Stimulated activated CD8-positive, alpha-beta memory T cell treated with anti-CD3 and anti-CD28 coated beads, Interleukin-4, amount 100 ng/mL, for 24 hours (primary cell): ENCODE data around the gene INPP5K.
"Not testable (repeated sequence)": the region's sequence is repeated elsewhere in the genome, so short reads cannot be mapped to it uniquely, and the experiment has no call there.

ENCODE experiments used
- DNase-seq: peaks from one replicate; pipeline ENCODE4 v3.0.0-alpha.2; 2020; ENCODE audit warnings: low read depth

INPP5K gene

DNA sequence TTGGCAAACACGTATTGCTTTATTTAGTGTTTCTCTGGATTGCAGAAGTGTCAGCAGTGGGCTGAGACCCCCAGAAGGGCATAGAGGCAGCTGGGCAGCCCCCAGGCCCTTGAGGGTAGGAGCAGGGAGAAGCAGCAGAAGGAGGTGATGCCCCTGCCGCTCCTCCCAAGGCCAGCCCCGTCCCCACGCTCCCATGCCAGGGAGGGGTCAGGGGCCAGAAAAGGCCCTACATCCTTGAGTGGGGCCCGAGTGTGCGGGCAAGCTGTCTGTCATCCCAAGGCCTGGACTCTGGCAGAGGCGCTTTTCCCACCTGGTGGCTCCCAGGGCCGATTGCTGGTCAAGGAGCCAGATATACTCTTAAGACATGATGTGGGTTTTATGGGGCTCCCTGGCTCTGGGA lies 52.2 kb downstream of the INPP5K start:
- no peak for DNase-seq

GRCh38 chr17:1462164-1463112 lies 54.0 kb downstream of the INPP5K start:
- no peak for DNase-seq

DNA sequence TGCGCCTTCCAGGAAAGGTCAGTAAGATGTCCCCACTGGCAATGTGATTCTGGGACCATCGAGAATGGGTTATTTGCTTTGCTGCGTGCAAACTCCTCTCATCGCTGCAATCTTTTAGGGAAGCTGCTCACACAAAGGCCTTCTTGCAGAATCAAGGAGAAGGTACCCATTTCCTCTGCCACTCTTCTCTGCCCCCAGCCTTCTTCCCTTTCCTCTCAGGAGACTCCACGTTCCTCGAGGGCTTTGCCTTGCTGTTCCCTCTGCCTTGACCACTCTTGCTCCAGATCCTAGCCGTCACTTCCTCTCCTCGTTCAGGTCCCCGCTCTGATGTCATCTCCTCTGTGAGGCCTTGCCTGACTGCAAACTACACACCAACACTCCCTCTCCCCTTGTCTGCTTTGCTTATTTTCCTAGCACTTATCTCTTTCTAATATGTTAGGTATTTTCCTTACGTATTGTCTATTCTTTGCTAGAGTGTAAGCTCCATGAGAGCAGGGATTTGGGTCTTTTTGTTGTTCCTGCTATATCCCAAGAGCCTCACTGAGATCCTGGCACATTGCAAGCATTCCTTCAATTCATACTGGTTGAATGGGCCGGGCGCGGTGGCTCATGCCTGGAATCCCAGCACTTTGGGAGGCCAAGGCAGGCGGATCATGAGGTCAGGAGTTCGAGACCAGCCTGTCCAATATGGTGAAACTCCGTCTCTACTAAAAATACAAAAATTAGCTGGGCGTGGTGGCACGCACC lies 55.0 kb downstream of the INPP5K start:
- DNase-seq: no peak

DNA sequence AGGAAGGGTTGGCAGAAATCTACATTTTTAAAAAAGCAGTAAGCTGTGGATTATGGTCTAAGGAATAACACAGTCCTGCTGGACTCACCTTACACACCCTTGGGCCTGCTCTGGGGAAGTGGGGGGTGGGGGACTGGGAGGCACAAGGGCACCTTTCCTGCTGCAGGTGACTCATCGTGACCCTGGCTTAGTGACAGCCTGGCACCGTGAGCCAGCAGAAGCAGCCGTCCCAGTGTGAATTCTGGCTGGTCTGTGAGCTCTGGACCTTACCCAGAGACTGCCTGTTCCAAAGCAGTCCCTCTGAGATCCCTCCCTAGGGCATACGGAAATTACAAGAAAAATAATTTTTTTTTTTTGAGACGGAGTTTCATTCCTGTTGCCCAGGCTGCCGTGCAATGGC lies 56.2 kb downstream of the INPP5K start:
- DNase-seq: no peak

DNA sequence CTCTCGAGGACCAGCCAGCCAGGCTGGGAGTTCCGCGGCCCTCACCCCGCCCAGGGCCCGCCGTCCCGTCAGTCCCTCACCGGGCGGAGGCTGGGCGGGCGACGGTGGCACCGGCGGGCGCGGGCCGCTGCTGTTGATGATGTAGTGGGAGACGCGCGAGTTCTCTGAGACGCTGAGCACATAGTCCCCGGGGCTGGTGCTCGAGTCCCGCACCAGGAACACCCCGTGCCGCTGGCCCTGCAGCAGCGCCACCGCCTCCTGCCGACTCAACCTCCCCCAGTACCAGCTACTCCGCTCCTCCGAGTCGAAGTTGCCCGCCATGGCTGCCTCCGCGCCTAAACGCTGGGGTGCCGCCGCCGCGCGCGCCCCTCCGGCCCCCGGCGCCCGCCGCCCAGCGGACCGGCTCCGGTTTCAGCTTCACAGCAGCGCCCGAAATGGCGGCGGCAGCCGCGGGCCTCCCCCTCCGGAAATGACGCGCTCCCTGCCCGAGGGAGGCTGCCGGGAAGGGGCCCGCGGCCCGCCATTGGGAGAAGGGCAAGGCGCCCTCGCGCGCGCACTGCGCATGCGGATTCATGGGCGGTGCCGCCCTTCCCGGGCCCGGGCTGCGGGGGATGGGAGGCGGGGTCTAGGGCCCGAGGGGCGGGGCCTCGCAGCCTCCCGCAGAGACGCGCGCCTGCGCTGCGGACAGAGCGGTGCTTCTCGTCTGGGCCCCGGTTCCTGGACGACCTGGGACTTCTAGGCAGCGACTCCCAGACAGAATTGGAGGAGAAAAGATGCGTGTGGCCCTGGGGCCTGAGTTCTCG lies 60.4 kb downstream of the INPP5K start, which contains the start of gene CRK:
Gene CRK, minus strand, starts transcription at position 436 of the 803 bp plus-strand sequence. Its CDS starts 115 bp downstream, at position 321.
- DNase-seq: peak; percentile 97

DNA sequence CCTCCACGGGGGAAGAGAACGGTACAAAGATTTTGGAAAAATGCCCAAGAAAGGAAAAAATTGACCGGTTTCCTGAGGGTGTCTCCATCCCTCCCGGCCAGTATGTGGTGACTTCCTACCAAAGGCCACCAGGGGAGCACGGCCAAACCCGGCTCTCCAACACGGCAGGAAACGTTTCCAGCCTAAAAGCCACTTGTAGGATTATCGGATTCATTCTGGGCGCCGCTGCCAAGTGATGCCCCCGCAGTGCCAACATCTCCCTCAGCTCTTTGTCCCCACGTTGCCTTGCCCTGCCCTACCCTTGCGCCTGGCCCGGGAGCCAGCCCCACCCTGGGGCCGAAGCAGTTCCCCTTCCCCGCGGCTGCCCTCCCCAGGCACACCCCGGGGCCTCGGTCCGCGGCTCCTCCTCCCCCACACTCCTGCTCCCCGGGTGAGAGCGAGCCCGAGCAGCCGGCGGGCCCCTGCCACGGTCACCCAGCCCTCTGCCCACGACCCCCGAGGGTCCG lies 61.1 kb downstream of the INPP5K start:
- DNase-seq: no peak

- DNase-seq: no peak
Observed at GRCh38 chr17:1454541-1454940, 61.9 kb downstream of the INPP5K start.

- DNase-seq: not testable (repeated sequence)
Observed at GRCh38 chr17:1453694-1454093, 62.7 kb downstream of the INPP5K start.

DNA sequence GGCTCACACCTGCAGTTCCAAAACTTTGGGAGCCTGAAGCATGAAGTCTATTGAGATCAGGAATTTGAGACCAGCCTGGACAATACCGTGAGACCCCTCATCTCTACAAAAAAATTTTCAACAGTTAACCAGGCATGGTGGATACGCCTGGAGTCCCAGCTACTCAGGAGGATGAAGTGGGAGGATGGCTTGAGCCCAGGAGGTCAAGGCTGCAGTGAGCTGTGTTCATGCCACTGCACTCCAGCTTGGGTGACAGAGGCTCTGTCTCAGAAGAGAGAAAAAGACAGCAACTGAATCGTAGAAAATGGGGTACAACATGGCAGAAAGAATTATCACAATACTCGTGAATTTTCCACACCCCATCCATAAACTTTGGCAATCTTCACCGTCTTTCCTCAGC lies 63.6 kb downstream of the INPP5K start:
- no peak for DNase-seq

- DNase-seq: not testable (repeated sequence)
Observed at GRCh38 chr17:1450261-1450660, 66.2 kb downstream of the INPP5K start.

GRCh38 chr17:1449412-1449967 lies 66.9 kb downstream of the INPP5K start:
- DNase-seq: no peak

DNA sequence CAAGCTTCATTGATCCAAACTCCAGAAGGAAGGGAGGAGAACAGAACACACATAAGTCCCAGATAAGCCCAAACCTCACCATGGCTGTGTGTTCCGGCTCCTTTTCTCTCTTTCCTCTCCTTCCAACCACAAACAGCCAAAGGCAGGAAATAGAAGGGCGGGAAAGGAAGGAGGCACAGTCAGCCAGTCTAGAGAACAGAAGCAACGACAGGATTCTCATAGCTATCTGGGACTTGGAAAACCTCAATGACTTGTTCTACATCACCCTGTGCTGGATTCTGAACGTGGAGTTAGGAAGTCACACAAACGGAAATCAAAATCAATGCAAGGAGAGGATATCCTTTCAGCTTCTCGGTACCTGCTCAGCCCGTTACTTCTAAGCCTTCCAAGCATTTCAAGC lies 69.4 kb downstream of the INPP5K start:
- no peak for DNase-seq

GRCh38 chr17:1446201-1446600 lies 70.2 kb downstream of the INPP5K start:
- DNase-seq: no peak

DNA sequence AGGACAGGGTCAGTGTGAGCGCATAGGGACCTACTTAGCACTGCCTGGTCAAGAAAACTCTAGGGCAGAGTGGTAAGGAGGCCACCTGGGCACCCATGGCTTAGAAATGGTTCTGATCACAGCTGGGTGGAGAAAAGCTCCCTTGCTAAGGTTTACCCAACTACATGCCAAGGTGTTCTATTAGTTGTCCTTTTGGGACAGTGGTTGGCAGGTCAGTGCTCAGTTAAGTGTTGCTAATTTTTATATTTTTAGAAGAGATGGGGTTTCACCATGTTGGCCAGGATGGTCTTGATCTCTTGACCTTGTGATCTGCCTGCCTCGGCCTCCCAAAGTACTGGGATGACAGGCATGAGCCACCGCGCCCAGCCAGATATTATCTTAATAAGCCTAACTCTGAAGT lies 70.7 kb downstream of the INPP5K start:
- not testable (repeated sequence) for DNase-seq
